ENCODE results near the gene FOXC2.

The FOXC2 gene

DNA sequence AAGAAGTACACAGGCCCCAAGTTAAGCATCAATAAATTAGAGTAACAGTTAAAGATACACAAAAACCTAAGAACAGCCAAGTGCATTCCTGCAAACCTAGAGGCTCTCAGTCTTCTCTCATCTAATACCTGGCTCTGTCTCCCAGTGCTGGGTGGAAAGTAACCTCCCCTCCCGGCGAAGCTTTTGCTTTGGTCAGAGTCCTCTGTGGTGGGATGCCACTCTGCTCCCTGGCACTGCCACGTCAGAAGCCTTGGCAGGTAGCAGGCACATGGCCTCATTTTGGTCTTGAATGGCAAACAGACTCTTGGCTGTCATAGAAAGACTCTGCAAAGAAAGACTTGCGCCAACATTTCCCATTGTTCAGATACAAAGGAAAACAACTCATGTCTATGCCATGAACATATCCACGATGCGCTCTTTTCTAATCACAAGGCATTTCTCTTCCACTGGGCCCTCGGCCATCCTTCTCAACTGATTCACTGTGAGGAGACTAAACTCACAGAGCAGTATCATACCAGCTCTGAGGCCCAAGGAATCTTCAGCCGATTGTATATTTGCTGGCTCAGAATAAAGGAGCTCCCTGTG lies 32.8 kb upstream of the FOXC2 start:
- DNase-seq, result no peak

DNA sequence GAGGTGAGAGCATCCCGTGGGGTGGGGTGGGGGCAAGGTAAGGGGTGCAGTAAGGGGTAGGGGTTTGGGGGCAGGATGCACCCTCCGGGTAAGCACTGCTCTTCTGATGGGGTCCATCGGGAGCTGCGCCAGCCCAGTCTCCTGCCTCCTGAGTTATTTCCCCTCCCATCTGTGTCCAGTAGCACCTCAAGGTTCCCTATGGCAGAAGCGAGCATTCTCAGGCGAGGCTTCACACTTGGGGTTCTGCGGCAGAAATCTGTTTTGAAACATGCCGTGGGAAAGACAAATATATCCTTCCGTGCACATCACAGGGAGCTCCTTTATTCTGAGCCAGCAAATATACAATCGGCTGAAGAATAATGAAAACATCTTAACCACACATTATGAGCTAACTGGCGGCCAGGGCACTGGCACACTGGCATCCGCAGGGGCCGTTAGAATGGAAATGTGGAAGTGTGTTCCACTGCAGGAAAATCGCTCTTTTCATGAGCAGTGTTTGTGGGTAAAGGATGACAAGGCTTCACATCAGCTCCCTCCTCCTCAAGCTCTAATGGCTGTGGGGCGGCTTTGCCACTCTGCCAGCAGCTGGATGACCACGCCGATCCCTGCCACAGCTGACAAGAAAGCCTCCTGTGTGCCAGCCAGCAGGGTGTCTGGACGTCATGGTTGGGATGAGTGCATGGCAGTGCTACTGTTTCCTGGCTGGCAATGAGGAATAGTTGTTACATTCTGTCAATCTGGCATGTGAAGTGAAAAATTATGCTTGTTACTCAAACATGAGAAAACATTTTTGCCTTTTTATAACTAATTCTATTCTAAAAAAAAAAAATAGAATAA lies 31.6 kb upstream of the FOXC2 start:
- no peak for DNase-seq

DNA sequence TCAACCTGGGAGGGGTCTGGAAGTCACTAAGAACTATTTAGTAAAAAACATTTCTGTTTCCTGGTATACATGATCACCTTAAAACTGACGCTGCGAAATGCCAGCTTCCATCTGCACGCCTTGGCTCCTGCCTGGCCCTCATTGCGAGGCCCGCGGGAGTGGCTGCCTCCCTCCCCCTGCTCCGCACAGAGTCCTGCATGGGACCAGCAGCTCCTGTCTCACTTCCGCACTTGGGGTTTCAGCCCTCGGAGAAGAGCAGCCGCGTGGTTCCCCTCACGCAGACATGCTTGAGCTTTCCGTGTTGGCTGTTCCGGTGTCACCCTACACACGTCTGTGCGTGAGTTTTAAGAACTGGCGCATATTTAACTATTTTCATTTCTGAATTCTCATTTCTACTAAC lies 30.0 kb upstream of the FOXC2 start:
- no peak for DNase-seq

DNA sequence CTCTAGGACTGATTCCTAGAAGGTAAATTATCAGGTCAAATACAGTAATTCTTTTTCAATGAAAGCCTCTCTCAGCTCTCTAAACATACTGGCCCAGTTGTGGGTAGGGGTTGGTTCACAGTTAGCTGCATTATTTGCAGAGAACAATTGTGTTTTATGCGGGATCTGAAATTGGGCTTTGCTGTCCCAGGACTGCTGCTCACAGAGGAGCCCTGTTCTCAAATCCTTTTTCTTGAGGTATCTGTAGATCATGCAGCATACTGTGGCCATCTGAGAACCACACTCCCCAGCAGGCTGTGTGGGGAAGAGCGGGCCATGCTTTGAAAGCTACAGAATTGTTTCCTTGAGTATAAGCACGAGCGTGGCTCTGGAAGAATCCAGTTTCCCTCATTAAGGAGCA lies 29.1 kb upstream of the FOXC2 start:
- DNase-seq, result no peak

DNA sequence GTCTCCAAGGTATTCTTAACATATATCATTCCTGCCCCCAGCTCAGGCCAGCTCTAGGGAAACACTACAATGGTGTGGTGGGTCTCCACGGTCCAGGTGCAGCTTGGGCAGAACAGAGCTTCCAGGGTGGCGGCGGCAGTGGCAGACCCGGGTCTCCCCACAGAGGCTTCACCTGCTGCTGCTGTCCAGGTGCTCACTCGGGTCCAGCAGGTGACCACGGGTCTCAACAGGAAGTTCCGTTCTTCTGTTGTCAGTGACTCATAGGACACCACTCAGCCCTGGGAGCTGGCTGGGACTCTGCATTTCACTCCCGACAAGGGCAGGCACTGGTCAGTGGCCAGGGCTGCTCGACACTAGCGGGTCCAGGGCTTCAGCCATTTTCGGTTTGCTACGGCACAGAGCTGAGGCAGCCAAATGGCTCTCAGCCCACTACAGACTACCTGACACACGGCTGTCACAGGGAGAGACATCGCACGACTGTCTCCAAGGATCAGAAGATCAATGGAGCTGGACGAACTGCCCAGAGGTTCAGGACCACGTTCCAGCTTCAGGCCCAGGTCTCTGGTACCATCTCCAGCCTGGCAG lies 28.3 kb upstream of the FOXC2 start:
- DNase-seq, result no peak

DNA sequence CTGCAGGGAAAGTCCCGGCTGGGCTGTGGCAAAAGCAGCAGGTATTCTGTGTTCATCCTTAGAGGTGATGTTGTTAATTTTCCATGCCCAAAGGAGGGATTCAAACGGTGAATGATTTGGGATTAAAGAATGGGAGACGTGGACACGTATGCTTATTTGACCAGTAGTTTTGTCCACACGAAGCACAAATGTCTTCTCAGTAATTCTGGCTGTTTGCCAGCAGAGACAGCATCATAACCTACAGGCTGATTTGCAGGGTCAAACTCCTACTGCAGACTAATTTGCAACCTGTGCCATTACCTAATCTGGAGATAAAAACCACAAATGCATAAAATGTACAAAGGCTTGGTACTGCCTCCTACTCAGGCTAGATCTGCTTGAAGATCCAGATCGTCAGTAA lies 25.7 kb upstream of the FOXC2 start:
- DNase-seq, result no peak

DNA sequence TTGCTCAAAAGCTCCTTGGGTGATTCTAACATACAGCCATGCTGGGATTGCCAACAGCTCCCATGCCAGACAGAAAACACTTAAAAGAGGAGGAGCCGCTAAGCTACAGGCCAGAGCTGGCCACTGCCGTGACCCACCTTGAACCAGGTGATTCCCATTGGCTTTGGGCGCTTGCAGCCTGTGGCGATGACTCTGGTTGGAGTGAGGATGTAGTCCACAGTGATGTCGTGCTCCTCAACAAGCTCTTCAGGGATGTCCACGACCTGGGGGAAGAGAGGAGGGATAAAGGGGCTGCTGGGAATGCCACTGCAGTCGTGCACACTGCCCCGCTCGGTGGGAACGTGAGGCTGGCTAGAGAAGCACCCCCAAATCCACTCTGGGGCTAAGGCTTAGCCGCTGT lies 25.1 kb upstream of the FOXC2 start:
- DNase-seq, result no peak

DNA sequence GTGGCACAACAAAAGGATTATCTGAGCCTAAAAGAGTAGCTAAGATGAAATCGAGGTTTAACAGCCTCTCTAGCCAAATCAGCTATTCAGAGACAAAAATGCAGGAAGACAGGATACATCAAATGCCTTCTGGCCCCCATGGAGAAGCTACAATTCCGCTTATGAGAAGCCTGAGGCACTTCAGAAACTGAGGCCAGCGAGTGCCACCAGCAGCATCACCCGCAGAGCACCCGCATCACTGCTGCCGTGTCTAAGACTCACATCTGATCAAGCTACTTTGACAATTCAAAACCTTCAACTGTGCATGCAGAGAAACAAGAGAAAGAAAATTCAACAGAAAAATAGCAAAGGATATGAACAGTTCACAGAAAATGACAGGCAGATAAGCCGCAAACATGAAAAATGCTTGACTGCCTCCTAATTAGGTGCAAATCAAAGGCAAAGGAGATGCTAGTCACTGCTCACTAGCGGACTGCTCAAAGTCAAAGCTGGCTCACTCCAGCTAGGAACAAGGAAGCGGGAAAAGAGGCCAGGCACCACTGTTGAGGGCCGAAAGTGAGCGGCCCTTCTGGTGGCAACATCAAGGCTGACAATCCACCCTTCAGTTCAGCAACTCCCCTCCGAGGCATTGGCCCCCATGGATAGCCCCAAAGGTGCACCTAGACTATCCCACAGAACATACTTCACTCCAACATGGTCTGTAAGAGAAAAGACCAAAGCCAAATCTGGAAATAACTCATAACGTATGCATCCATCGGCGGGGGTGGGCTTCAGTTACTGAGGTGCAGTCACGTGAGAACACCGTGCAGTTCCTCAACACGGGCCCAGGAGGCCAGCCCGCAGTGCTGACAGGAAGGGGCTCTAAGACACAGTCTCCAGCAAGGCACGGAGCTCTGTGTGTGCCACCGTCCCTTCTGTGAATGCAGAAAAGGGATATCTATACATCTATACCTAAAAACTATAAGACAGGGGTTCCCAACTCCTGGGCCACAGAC lies 23.6 kb upstream of the FOXC2 start:
- no peak for DNase-seq

DNA sequence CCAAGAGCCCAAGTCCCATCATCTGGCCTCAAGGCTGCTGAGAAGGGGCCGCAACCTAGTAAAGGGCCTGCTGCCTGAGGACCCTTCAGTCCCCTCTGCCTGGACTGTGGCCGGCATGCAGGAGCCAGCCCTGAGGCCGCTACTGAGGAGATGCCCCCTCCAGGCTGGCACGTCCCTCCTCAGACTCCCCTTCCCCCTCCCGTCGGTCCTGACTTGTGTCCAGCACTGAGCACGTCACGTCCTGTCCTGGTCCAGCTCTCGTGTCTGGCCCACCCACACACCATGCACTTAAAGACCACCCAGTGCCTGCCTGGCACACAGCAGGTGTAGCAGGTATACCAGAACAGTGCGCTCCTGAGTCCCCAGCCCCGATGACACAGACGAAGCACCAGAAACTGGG lies 21.1 kb upstream of the FOXC2 start:
- DNase-seq, result no peak

DNA sequence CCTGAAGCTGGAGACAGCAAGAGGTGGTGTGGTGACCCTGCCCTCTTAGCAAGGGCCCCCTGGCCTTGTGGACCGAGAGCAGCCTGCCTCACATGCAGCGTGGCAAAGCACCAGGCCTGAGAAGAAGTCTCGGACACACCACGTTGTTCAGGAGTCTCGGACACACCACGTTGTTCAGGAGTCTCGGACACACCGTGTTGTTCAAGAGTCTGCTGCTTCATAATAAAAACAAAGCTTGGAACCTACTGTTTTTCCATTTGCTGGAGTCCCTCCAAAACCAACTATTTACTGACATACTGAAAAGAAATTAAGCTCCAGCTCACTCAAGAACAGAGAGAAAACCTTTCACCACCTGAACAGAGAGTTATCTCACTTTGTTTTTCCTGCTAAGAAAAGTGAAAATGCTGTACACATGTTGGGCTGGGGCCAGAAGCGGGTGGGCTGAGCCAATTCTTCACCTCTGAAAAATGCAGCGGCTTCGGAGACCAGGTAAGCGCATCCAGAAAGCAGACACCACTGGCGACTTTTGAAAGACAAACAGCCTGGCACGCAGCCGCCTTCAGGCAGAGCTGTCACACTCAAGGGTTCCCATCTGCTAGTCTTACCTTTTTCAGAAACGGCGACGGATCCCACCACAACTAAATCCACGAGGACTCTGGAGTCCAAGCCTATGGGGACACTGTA lies 20.5 kb upstream of the FOXC2 start:
- no peak for DNase-seq

DNA sequence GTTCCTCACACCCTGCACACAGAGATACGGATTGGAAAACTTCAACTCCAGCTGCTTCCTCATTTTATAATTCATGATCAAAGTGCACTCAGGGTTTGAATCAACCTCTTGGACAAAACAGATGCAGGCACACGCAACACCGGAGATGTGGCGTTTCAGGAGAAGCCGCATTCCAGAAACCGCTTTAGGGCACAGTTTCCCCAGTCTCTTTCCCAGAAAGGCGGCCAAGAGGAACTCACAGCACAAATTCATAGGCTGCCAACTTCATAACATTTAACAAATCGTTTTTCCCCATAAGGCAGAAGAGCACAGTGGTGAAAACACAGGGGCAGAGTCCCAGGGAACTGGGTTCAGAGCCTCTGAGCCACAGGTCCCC lies 20.0 kb upstream of the FOXC2 start:
- DNase-seq, result no peak

DNA sequence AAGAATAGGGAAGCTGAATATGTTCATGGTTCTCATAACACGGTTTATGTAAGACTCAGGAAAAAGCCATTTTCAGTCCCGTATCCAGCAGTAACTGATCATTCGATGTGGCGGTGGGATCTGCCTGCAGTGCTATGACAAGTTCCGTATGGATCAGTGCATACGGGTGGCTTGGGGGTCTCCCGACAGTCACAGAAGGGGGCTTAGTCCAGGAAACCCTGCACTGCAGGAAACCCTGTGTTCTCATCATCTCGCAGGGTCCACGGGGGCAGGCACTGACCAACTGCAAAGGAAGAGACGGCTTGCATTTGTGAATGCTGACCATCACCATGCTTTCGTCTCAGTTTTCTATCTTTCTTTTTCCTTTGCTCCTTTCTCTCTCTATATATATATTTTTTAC lies 19.3 kb upstream of the FOXC2 start:
- DNase-seq, result no peak

DNA sequence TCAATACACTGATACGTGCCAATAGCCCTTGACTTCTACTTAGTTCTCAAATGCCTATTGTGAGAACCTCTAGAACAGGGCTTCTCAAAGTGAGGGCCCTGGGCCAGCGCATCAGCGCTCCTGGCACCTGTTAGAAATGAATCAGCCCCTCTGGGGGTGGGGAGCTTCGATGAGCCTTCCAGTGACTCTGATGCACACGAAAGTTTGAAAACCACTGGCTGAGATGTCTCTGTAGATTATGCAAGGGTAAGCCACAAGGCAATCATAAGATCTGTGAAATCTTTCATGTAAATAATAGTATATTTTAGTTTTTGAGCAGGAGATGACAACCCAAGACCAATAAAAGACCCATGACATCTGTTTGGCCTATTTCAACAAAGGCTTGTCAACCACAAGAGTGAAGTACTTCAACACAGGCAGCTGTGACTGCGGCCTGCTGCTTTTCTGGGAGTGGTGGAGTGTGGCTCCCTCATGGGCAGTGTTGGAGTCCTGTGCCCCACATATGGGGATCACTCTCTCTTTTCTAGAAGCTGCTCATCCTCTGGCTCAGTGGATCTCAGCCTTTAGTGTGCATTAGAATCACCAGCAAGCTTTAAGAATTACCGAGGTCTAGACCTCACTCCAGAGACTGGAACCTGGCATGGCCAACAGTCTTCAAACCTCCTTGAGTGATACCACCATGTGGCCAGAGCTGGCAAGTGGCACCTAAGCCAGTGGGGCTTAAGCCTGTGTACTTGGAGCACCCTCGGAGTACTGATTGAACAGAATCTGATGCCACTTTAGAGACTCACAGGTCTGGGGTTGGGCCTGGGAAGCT lies 17.3 kb upstream of the FOXC2 start:
- DNase-seq, result no peak

DNA sequence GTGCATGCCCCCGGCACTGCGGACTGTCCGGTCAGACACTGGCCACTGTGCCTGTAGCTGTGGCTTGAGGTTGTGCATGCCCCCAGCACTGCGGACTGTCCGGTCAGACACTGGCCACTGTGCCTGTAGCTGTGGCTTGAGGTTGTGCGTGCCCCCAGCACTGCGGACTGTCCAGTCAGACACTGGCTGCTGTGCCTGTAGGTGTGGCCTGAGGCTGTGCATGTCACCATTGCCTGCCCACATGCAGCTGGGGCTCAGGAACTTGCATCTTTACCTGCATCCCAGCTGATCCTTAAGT lies 16.8 kb upstream of the FOXC2 start:
- DNase-seq, result no peak

DNA sequence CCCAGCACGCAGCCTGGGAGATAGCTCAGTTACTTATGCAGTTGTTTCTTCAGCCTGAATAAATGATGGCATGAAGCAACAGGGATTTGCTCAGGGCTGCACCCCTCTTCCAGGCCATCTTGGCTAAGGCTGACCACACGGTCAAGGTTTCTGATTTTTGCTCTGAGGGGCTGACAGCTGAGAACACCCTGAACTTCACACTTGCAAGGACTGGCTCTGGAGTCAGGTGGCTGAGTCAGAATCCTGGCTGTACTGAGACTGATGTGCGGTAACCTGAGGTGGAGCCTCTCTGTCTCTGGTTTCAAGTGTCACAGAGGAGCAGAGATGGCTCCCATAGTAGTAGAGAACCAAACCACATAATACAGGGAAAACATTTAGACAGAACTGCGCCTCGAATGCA lies 16.3 kb upstream of the FOXC2 start:
- no peak for DNase-seq

DNA sequence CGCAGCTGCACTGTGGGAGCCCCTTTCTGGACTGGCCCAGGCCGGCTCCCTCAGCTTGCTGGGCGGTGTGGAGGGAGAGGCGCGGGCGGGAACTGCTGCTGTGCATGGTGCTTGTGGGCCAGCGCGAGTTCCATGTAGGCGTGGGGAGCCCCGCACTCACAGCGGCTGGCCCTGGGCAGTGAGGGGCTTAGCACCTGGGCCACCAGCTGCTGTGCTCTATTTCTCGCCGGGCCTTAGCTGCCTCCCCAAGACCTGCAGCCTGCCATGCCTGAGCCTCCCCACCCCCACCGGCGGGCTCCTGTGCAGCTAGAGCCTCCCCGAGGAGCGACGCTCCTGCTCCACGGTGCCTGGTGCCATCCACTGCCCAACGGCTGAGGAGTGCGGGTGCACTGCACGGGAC lies 13.3 kb upstream of the FOXC2 start:
- DNase-seq, result no peak

DNA sequence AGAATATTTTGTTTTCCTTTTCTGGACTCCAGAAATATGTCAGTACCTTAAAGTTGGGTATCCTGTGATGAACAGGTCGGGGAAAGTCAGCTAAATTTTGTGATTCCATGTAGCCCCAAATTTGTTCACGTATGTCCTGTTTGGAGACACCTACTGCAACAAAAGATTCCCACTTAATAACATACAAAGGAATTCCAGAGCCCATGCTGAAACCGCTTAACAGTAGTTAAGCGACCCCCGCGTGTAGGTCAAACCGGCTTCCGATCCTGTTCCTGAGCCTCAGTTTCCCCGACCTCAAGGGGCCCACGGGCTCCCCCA lies 12.1 kb upstream of the FOXC2 start:
- no peak for DNase-seq

DNA sequence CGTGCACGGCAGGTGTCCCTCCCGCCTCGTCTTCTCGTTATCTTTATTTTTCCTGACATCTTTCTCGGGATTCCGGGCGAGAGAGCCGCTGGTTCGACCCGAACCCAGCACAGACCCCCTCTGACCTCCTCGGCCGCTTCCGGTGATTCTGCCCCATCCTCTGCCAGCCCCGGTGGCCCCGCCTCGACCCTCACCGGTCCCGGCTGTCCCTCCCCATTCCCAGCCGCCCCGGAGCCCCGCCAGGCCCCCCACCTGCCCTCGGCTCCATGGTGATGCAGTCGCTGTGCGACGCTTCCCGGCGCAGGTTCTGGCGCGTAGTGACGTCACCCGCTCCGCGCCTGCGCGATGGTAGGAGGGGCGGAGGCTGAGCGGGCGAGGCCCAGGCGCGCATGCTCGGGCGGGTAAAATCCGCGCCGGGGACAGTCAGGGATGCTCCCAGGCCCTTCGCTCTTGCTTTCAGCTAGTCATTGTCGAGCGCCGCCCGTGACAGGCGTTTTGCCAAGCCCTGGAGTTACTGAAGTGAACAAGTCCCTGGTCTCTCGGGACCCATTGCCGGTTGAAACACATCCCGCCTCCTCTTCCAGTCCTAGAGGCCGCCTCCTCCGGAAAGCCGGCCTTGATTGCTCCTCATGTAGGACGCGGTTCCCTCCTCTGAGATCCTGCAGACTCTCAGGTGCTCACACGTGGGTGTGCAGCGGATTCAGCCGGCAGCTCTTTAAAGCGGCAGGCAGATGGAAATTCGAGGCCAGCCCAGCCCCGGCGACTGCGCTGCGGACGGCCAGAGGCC lies 11.5 kb upstream of the FOXC2 start, which contains the start of gene MTHFSD:
TSS of gene MTHFSD (minus strand) at position 319 of the 787 bp plus-strand sequence. CDS start at position 268, 51 bp downstream.
- DNase-seq, result peak; percentile 100

DNA sequence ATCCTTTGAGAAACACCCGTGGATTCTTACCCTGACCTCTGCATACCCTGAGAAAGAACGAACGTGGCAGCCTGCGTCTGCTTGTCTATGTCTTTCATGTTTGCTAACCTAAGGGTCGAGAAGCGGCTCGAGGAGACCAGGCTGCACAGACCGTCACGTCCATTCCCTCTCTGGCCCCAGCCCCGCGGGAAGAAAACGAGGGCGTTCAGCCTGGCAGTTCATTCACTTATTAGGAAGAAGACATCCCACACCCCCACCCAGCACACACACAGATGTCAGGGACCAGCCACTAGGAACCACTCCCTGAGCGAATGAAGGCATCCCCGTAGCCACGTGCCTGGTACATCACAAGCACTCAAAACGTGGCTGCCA lies 10.9 kb upstream of the FOXC2 start:
- DNase-seq, result no peak

DNA sequence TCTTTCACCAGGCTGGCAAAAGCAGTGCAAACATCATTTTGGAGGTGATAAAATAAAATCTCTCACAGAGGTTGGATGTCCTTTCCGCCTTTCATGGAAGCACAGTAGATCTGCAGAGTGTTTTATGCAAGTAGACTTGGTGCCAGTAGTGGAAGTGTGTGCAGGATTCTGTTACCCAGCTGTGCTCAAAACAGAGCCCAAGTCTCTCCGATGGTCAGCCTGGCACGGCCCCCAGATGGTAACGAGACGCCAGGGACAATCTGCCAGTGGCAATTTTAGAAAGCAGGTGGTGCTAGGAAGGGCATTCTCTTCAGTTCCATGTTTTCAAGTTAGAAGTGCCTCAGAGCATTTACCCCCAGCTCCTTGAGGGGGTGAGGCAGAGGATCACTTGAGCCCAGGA lies 10.1 kb upstream of the FOXC2 start:
- DNase-seq, result no peak

DNA sequence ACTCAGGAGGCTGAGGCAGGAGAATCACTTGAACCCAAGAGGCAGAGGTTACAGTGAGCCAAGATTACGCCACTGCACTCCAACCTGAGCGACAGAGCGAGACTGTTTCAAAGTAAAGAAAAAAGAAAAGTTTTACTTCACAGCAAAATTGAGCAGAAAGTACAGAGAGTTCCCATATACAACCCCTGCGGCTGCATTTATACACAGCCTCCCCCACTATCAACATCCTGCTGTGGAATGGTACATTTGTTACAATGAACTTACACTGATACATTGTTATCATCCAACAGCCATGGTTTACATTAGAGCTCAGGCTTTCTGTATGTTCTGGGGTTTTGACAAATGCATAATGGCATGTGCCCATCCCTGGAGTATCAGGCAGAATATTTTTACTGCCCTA lies 9.0 kb upstream of the FOXC2 start:
- DNase-seq, result no peak

Data from activated CD8-positive, alpha-beta memory T cell treated with anti-CD3 and anti-CD28 coated beads for 24 hours (primary cell).